GM19238 (cell line): Measurements from ENCODE around the gene AVEN.
"Not testable (repeated sequence)": the region's sequence is repeated elsewhere in the genome, so short reads cannot be mapped to it uniquely, and the experiment has no call there.

Experiments
- DNase-seq: peaks from one replicate; pipeline ENCODE4 v3.0.0; 2011; ENCODE audit warnings: low spot score; ENCODE audit not compliant: insufficient read length

AVEN gene

DNA sequence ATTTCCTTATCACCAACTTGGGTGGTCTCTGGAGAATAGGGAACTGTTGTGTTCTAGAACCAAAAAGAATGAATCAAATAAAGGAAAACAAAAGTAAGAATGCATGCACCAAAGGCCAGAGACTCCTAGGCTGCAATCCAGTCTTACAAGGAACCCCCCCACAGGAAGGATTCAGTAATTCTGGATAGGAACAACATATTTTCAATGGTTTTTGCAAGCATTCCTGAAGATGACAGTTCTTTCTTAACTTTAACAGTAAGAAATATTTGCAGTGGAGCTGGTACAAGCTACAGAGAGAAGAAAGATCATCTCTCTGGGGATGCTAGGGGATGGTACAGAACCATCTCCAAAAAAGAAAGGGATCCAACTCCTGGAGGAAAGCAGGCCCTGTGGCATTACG is 186.9 kb downstream of the AVEN start:
- DNase-seq, result no peak

DNA sequence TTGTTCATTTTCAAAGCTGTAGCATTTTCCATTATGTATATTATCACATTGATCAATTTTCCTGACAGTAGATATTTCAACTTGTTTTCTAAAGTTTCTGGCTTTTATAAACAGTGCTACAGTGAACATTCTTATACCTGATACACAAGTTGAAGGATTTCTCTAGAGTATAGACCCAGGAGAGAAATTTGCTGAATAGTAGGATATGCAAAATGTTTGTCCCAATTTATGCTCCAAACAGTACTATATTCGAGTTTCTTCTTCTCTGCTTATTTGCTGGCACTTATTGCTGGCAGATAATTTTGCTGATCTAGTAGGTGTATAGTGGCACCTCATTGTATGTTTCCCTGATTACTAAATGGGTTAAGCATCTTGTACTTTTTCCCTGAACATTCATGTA is 187.9 kb downstream of the AVEN start:
- no peak for DNase-seq

DNA sequence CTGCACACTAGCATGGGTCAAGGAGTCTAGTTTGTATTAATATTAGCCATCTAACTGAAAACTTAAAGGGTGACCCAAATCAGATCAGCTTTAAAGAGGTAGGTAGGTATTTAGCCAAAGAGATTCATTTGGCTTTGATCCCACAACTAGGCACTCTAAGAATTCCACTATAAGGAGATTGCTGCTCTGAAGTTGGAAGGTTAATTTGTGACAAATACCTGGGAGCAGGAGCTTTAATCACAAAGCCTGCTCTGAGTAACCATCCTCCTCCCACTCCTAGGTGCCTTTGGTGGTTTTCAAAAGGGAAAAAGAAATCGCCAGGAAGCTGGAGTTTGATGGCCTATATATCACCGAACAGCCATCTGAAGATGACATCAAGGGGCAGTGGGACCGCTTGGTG is 191.0 kb downstream of the AVEN start:
- DNase-seq, result no peak

DNA sequence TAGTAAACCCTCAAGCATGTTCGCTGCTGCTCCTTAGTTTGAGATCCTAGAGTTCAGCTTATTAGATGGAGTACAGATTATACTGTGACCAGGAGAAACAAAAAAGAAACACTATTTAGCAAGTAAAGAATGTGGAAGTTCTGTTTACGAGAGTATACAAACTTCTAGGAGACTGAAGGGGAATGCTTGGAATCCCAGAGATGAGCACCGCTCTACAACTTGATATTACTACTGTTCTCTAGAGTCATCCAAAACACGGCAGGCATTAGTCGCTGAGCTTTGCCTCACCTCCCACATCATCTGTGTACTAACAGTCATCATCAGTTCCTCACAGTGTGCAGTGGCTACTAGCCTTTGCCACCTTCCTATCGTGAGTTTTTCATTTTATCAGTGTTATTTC is 192.1 kb downstream of the AVEN start:
- DNase-seq, result no peak

DNA sequence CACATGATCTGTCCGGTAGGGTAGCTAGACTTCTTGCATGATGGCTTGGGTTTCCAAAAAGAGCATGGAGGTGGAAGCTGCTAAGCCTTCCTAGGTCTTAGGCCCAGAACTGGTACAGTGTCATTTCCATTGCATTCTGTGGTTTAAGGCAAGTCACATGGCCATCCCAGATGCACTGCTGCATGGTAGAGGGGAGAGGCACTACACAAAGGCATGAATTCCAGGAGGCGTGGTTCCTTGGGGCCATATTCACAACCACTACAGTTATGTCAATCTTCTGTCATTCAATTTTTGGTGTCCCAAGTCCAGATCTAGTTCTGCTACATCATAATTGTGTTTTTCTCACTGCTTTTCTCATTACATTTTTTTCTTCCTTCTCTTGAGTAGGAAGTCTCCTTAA is 192.9 kb downstream of the AVEN start:
- DNase-seq, result no peak

DNA sequence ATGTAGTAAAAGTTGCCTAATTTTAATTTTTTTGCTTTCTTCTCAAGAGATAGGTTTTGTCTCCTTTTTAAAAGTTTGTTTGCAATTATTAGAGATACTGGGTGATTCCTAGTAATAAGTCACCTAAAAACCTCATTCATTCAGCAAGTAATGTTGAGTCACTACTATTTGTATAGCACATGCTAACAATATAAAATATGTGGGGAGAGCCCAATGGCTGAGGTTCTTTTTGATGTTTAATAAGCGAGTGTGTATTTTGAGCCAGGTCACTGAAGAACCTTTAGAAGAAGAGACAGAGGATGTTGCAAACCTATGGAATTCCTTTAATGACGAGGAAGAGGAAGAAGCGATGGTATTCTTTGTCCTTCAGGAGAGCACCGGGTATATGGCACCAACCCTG is 194.4 kb downstream of the AVEN start:
- DNase-seq, result no peak

DNA sequence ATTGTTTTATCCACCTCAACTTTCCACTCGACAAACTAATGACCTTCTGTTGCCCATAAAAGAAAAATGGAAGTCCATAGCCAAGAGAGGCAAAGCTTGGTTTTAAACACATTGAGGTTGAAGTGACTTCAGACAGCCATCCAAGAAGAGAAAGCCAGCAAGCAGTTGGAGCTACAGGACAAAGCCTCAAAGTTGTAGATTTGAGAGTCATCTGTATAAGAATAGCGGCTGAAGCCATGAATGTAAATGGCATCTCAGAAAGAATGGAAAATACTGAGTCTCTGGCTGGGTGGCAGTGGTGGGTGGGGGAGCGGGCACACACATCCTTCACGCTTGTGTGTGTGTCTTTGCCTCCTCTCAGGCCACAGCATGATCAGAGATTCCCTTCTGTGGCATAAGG is 194.8 kb downstream of the AVEN start:
- no peak for DNase-seq

DNA sequence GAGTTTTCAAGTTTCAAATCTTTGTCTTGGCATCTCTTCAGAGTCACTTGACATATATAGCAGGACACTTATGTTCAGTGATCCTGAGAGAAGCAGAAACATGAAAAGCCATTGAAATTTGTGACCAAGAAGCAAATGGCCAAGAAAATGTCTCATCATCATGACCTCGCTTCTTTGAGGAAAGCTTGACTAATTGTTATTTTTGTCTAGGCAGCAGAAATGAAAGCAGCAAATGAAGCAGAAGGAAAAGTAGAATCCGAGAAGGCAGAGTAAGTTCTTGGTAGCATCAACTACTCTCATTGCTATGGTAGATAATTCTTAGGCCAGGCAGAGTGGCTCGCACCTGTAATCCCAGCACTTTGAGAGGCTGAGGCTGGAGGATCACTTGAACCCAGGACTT is 198.4 kb downstream of the AVEN start:
- no peak for DNase-seq

DNA sequence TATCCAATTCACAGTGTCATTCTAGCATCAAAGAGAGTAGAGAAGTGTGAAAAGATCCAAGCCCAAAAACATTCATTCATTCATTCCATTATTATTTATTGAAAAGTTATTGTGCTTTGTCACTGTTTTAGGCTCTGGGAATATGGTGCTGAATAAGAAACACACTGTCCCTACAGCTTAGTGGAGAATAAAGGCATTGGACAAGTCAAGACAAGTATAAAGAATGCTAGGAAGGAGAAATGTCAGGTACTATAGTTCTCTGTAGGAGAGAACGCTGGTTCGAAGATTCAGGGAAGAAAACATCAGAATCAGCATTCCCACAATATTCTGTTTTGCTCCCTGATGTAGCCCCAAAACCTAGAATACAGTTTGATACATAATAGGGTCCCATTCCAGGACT is 199.5 kb downstream of the AVEN start:
- DNase-seq, result no peak

DNA sequence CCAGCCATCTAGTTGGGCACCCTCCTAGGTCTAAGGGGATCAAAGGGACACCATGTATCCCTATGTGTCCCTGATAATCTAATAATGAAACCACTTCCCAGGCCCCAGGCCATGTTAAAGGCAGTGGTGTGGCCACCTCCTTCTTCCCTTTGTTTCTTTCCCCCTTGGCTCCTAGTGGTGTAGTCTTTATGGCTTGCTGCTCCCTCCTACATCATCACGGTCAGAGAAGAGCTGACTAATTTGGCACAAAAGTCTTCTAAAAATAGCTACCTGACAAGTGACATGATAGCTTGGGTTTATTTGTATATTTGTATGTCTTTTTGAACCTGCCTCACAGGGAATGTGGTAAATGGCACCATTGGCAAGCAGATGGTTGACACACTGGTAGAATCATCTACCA is 201.7 kb downstream of the AVEN start:
- no peak for DNase-seq

DNA sequence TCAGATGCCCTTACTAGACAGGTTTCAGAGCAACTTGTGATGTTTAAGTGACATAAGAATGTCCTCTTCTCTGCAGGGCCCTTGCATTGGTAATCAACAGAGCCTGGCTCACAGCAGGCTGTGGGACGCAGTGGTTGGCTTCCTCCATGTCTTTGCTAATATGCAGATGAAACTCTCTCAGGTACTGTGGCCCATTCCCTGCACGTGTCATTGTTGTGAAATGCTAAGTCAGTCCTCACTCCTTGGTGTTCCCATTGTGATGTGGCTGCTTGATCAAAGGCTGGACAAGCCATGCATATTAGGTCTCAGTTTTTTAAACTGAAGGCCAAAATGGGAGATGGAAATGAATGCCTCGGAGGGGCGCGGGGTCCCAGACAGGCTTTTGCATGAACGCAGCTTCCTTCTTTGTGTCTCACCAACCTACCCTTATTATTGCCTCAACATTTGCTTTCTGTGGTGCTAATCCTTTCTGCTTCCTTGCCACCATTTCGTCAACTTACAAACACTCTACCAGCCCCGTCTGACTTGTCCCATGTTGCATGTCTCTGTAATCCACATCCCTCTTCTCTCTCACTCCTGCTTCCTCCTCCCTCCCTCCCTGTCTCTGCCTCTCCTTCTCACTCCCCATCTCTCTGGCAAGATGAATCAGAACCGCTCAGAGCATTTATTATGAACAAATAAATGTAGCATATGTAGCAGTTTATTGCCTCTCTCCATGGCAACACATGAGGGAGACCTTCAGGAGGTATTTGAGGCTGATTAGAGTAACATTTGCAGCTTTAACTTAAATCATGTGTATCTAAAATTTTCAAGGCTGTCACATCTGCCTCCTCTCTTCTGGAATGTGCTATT is 203.9 kb downstream of the AVEN start:
- DNase-seq, result no peak

DNA sequence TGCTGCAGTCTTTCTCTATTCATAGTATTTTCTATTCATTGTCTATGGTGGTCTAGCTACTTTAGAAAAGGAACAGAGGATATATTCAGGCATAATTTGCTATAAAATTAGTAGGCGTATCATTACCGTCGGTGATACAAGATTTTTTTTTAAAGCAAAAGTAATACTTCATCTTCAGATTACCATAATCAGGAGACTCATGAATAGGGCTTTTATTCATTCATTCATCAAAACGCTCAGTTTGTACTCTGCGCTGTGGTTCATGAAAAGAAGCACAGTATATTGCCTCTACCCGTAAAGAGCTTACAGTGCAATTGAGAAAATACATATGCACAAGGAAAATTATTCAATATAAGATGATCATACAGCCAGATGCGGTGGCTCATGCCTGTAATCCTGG is 207.4 kb downstream of the AVEN start:
- no peak for DNase-seq

DNA sequence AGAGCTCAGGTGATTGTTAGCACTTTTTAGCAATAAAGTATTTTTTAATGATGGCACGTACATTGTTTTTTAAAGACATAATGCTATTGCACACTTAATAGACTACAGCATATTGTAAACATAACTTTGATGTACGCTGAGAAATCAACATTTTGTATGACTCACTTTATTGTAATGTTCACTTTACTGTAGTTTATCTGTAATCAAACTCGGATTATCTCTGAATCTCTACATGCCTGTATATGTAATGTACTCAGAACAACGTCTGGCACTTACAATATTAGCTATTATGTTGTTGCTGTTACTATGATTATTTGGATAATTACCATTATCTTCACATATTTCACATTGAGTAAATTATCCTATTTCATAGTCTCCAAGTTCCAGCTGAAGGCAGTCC is 208.7 kb downstream of the AVEN start:
- no peak for DNase-seq

DNA sequence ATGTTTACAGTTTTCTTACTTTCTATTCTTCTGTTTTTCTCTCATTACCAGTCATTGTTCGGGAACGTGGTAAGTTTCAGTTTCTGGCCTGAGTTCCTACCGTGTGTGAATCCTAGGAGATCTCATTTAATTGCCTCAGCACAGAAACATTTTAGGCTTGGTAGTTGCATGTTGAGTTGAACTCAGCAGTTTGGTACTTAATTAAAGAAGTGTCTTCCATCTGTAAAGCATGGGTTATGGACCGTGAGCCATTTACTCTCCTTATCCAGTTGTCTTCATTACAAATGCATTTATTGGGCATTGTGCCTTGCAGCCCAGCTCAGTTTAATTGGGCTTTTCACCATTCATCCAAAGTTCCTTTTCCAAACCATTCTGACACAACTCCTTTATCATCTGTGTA is 212.8 kb downstream of the AVEN start:
- DNase-seq, result no peak

DNA sequence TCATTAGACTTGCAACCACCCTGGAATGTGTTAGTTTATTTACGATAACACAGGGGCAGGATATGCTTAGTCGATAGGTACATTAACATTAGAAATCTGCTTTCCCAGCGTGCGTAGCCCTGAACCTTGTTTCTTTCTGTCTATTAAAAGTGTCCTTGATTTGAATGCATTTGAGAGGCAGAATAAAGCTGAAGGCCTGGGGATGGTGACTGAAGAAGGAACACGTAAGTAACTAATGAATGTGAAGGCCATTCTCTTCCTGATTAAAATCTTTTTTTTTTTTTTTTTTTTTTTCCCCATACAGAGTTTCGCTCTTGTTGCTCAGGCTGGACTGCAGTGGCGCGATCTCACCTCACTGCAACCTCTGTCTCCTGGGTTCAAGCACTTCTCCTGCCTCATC is 213.6 kb downstream of the AVEN start:
- DNase-seq, result no peak

DNA sequence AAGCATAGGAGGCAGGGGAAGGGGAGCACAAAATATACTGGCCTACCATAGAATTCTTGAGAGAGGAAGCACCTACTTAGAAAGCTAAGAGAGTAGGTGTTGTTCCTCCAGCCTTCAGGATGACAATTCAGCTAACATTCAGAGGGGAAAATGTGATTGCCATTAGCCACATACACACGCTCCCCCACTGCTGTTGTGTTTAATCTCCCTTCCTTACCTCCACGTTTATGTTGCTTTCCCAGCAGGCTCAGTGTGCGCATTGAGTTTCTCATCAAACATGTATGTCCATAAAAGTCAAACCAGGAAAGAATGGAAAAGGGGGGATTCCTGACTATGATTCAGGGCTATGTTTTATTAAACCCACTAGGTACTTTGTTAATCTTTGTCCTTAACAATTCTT is 215.9 kb downstream of the AVEN start:
- DNase-seq, result no peak

DNA sequence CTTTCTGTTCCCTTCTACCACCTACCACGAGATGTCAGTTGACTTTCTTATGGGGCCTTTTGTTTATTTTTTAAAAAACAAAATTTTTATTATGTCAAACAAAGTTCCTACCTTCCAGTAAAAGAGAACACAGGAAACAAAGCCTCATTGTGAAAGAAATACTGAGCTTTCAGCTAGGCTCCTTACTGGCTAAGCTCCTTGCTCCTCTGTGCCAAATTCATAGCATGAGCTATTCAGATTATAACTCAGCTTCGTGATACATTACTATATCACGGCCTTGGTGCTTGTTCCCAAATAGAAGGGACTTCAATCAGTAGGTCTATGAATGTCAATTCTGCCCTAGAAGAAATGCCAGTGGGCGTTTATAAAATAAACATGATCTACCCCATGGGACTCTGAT is 216.5 kb downstream of the AVEN start:
- DNase-seq, result no peak

DNA sequence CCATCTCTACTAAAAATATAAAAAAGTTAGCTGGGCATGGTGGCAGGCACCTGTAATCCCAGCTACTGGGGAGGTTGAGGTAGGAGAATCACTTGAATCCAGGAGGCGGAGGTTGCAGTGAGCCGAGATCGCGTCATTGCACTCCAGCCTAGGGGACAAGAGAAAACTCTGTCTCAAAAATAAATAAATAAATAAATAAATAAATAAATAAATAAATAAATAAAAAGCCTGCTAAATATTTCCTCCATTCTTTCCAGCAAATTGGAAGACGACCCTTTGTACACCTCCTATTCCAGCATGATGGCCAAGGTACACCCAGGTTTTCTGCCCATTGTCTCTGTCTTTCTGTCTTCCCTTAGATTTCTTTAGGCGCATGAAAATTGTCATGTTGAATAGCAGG is 219.5 kb downstream of the AVEN start:
- not testable (repeated sequence) for DNase-seq
